Measurements from ENCODE around the gene ZDHHC12. TPM values are rescaled to one million over a fixed set of nuclear protein-coding genes. Genes with fewer than 3 reads are reported as not detected.

ZDHHC12 gene
- total RNA-seq, 1 experiment from 2014 or later, result 39.7 TPM

GRCh38 chr9:128715436-128715750 is 8.5 kb downstream of the ZDHHC12 start:
- H3K9me3 Mint-ChIP-seq, result no peaks in the 10 kb centered on the region
- peaks cover 8% of the 10 kb centered on the region; the same call in 1 of the 2 replicates for H3K36me3 Mint-ChIP-seq
- H3K4me1 Mint-ChIP-seq, result no peaks in the 10 kb centered on the region
- no peak for ATAC-seq
- no peaks in the 10 kb centered on the region for H3K27me3 Mint-ChIP-seq (ENCODE audit: low read depth)
- no peak overlapping the region for H3K27ac Mint-ChIP-seq
- TF ChIP-seq HMGXB4 (CRISPR knock-in tag; IDR thresholded peaks at IDR 0.05) (no peak), JUN (CRISPR knock-in tag; IDR thresholded peaks at IDR 0.05) (no peak), NFATC4 (CRISPR knock-in tag; IDR thresholded peaks at IDR 0.05) (no peak), E2F1 (CRISPR knock-in tag; IDR thresholded peaks at IDR 0.05) (no peak), ZBTB21 (CRISPR knock-in tag; IDR thresholded peaks at IDR 0.05; ENCODE audit: borderline replicate concordance) (no peak), JAZF1 (CRISPR knock-in tag; IDR thresholded peaks at IDR 0.05) (no peak), MYBL2 (CRISPR knock-in tag; IDR thresholded peaks at IDR 0.05) (no peak), IRF1 (CRISPR knock-in tag; IDR thresholded peaks at IDR 0.05) (no peak), SMAD3 (CRISPR knock-in tag; IDR thresholded peaks at IDR 0.05; ENCODE audit: borderline replicate concordance) (no peak), CDX4 (CRISPR knock-in tag; IDR thresholded peaks at IDR 0.05; ENCODE audit: borderline replicate concordance) (no peak), ETV6 (CRISPR knock-in tag; IDR thresholded peaks at IDR 0.05) (no peak), TCF7 (CRISPR knock-in tag; IDR thresholded peaks at IDR 0.05; ENCODE audit: low read depth) (no peak), SMAD4 (CRISPR knock-in tag; IDR thresholded peaks at IDR 0.05) (no peak), ZNF396 (CRISPR knock-in tag; IDR thresholded peaks at IDR 0.05; ENCODE audit: borderline replicate concordance) (no peak), HMGA2 (CRISPR knock-in tag; IDR thresholded peaks at IDR 0.05) (no peak), CREB1 (CRISPR knock-in tag; IDR thresholded peaks at IDR 0.05) (no peak), E2F4 (CRISPR knock-in tag; IDR thresholded peaks at IDR 0.05; ENCODE audit: borderline replicate concordance, low read depth) (no peak), RORB (CRISPR knock-in tag; IDR thresholded peaks at IDR 0.05) (no peak), ARID4B (CRISPR knock-in tag; IDR thresholded peaks at IDR 0.05; ENCODE audit: borderline replicate concordance) (no peak)
- DNase-seq (ENCODE audit: low spot score), result no peak
- POLR2A ChIA-PET, result interaction anchor here (0.6 kb wide), 1 partner anchor 9 kb away, joined by 3 read pairs; the partner anchor contains the start of gene ZDHHC12
- CTCF ChIA-PET, result interaction anchor here (1.6 kb wide), 1 partner anchor 13 kb away, joined by 6 read pairs; the partner anchor contains the start of gene PKN3
- no peak overlapping the region for H3K4me3 Mint-ChIP-seq
